NCI-H774 (cell line): ENCODE measurements around the gene MTURN.
"Not testable (repeated sequence)": the region's sequence is repeated elsewhere in the genome, so short reads cannot be mapped to it uniquely, and the experiment has no call there.

ENCODE experiments used
- DNase-seq: peaks from one replicate; lab custom pipeline; 2025; lab: John Stamatoyannopoulos, UW

Gene MTURN

DNA sequence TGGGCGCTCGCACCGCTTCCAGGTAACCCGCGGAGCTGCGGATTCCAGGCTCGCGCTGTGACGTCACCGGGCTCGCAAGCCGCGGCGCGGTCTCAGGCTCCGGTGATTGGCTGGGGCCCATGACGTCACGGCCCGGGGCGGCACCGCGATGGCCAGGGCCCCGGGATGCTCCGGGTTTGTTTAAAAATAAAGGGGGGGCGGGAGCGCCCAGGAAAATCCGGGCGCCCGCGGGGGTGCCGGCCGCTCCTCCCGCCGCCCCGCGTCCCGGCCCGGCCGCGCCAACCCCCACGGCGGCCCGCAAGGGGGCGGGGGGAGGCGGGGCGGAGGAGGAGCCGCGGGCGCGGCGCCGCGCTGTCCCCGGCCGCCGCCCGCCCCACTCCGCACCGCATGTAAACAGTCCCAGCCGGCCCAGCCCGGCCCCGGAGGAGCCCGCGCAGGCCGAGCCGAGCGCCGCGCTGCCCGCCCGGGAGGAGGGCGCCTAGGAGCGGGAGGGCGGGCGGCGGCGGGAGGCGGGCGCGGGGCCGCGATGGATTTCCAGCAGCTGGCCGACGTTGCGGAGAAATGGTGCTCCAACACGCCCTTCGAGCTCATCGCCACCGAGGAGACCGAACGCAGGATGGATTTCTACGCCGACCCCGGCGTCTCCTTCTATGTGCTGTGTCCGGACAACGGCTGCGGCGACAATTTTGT lies at the start of gene MTURN:
TSS of gene MTURN (plus strand) at position 376 of the 690 bp plus-strand sequence. CDS start at position 527, 151 bp downstream.
- peak; percentile 94 for DNase-seq

DNA sequence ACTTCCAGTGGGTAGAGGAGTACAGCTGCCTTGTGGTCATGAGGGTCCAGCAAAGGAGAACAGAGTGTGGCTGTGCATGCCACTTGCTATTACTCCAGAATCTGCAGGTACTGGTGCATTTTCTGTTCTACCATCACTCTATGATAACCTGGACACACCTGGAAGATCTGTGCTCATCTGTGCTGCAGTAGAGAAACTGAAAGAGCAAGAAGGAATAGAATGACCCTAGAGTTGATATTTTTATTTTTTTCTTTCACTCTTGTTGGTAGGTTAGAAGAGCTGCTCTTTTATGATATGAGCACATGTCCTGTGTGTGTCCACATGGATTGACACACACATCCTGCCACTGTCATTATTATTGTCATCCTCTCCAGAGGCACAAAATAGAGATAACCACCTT lies 48.3 kb upstream of the MTURN start:
- DNase-seq: no peak

DNA sequence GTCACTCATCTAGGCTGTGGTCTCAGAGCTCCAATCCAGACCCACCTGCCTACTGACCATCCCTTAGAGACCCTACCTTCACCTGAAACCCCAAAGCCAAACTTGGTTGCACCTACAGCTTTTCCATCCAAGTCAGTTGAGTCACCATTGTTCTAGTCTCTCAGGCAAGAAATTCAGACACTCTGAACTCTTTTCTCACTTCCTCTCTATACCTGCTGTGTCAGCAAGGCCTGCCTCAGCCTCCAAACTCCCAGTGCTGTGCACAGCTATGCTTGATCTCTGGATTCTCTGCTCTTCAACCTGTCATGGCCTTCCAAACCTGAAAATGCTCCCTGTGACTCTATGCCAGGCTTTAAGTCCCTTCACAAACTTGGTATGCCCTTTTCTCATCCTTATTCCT lies 47.4 kb upstream of the MTURN start:
- DNase-seq: no peak

DNA sequence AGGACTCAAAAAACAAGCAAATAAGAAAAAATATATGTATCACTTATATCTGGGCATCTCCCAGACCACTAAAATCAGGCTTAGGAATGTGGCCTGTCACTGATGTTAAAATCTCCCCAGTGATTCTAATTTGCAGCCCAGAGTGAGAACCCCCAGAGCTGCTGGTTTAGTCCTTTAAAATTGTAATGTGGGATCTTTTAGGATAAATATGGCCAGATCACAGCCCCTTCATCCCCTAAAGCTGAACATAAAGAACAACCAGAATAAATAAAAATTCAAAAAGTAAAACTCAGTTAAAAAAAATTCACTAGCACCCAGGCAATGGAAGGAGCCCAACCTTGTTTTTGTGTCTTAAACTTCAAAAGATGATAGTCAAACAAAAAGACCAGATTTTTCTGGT lies 46.4 kb upstream of the MTURN start:
- DNase-seq: no peak

DNA sequence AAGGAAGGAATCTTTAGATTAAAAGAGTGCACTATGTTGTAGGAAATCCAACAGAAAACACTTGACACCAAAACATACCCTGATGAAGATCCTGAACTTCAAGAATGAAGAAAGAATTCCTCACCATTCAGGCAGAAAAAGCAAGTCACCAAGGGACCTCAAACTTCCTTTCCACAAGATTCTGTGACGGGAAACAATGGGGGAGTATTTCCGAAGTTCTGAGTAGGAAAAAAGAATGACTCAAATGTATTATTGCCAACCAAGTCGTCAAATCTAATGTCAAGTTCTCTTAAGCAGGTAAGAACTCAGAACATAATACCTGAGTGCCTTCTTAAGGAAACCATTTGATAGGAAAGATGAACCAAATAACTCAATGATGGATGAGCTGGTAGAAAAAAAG lies 44.7 kb upstream of the MTURN start:
- DNase-seq: no peak

DNA sequence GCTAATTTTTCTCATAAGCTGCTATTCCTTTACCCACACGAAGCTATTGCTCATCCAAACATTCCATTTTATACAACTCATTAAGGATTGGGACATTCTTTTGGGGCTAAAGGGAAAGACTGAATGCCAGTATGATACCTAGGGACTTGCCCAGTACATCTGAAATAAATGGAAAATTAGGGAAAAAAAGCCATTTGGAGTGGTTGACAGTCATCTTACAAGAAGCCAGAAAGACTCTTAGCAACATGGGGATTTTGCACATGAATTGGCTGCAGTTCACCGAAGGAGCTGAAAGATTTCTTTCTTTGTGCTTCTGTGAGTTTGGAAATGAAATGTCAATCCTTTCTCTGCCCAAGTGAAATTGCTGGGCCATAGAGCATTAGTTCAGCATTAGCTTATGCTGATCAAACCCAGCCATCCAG lies 43.3 kb upstream of the MTURN start:
- no peak for DNase-seq

DNA sequence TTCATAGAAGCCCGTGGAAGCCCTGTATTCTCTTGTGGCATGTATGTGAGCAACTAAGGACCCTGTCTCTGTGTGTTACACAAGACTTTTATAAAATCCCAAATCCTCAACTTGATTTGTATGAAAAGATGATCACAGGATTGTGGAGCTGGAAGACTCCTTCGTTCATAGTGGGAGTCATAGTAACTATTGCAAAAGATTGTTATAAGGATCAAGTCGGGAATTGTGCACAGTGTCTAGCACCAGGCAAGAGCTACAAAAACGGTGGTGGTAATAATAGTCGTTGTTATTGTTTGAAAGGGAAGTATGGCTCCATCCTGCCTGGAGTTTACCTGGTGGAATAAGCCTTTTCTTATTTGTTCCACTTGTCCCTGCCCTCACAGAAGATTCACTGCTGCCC lies 42.8 kb upstream of the MTURN start:
- DNase-seq: no peak

DNA sequence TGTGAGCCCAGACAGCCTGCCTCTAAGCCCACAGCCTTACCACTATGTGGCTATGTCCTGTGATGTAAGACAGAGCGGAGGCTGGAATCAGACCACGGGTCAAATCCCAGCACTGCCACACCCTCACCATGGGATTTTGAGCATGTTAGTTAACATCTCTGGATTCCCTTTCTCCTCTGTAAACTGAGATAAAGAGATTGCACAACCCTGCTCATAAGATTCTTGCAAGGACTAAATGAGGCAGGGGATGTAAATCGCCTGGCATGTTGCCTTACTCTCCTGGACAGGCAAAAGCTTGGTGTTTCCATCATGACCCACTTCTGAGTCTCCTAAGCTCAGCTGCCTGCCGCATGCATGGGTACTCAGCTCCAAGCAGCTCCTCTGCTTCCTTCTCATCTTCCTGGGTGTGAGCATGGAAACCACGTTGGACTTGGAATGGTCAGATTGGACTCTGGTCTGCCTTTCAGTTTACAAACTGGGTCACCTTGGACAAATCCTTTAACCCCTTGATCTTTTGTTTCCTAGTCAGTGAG lies 41.3 kb upstream of the MTURN start:
- no peak for DNase-seq

DNA sequence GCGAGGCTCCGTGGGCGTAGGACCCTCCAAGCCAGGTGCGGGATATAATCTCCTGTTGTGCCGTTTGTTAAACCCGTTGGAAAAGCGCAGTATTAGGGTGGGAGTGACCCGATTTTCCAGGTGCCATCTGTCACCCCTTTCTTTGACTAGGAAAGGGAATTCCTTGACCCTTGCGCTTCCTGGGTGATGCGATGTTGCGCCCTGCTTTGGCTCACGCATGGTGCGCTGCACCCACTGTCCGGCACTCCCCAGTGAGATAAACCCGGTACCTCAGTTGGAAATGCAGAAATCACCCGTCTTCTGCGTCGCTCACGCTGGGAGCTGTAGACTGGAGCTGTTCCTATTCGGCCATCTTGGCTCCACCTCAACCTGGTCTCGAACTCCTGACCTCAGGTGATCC lies 36.2 kb upstream of the MTURN start:
- DNase-seq: not testable (repeated sequence)

DNA sequence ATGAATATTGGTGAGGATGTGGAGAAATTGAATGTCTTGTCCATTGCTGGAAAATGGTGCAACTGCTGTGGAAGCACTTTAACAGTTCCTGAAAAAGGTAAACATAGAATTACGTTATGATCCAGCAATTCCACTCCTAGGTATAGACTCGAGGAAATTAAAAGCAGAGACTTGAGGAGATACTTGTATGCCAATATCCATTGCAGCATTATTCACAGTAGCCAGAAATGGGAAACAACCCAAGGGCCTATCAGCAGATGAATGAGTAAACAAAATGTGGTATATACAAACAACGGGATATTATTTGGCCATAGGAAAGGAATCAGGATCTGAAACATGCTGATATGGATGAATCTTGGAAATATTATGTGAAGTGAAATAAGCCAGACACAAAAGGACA lies 32.5 kb upstream of the MTURN start:
- DNase-seq: no peak

DNA sequence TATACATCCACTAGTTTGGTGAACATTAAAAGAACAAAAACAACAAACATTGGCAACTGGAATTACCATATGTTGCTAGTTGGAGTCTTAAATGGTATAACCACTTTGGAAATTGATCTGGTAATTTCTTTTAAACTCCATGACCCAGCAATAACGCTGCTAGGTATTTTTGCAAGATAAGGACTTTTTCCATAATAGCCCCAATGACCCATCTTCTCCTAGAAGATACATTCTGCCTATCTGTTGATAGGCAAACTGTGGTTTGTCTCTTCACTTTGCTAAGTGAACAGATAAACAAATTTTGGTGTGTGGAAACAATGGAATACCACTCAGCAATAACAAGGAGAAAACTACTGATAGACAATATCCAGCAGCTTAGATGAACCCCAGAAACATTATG lies 30.6 kb upstream of the MTURN start:
- no peak for DNase-seq

DNA sequence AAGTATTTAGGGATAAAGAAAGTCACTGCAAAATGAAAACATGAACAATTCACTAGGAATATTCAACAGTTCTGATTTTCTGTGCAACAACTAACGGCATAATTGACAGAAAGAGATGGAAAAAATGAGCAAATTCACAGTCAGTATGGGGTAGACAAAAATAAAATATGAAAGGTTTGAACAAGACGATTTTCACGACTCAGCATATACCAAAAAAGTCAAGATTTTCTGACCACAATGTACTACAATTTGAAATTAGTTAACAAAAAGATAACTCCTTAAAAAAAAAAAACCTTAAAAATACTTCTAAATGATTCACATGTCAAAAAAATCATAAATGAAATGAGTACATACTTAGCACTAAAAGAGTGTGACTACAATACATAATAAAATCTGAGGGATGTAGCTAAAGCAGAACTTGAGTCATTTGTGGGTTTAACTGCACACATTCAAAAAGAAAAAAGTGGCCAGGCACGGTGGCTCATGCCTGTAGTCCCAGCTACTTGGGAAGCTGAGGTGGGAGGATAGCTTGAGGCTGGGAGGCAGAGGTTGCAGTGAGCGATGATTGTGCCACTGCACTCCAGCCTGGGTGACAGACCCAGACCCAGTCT lies 22.6 kb upstream of the MTURN start:
- DNase-seq: no peak

DNA sequence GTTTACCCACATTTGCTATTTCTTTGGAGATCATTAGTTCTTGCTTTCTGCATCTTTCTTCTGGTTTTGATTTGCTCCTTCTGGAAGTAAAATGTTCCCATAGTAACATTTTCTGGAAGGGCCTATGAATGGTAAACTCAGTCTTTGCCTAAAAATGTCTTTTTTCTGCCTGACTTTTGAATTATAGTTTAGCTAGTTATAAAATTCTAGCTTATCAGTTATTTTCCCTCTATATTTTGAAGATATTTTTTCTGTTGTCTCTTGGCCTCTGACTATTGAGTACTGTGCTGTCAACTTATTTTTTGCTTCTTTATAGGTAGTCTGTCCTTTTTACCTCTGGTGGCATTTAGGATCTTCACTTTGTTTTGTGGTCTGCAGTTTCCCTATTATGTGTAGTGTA lies 21.6 kb upstream of the MTURN start:
- no peak for DNase-seq

DNA sequence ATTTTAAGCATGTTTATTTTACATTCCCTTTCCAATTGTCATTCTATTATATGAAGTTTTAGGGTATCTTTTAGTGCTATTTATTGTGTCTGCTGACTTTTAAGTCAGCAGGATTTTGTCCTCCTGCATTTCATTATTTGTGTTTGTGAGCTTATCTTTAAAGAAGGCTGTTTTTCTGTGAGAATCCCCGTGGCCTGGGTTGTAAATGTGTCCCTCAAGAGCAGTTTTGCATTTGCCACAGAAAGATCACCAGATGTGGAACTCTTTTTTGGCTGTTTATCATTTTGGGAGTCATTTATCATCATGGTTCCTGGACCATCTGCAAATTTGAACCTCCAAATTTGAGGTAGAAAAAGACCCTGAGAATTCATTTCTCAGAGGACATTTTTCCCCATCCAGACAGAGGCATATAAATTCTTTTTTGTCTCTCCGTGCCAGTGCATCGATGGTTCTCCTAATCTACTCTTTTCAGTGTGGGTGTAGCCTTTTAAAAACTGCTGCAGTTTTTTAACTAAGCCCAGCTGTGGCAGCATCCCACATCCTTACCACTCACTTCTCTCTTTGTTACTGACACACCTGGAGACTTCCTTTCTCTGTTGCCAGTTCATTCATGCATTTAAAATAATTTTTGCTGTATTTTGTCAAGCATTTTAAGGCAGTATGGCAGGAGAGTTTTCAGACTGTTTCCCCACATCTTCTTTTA lies 20.1 kb upstream of the MTURN start:
- DNase-seq: no peak

DNA sequence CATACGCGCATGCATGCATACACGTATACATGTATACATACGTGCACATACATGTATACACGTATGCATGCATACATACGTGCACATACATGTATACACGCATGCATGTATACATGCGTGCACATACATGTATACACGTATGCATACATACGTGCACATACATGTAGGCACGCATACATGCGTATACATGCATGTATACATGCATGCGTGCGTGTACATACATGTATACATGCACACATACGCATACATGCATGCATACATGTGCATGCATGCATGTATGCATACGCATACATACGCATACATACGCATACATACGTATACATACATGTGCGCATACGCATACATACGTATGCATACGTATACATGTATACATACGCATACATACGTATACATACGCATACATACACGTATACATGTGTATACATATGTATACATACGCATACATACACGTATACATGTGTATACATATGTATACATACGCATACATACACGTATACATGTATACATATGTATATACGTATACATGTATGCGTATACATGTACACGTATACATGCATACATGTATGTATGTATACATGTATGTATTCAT lies 19.0 kb upstream of the MTURN start:
- DNase-seq: no peak

DNA sequence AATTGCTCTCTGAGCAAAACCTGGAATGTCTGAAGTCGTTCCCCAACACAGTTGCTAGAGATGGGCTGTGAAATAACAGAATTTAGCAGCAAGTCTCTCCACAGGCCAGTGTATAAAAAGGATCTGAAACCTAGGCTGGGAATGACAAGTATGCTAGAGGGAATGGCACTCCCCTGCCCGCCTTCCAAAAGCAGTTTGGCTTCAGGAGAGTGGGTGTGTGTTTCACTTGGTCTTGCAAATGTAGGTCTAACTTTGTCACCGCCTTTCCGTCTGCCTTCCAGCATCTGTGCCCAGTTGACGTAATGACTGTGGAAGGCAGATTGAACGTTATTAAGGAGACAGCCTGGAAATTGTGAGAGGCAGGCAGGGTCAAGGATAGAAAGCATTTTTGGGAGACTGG lies 18.0 kb upstream of the MTURN start:
- DNase-seq: no peak

DNA sequence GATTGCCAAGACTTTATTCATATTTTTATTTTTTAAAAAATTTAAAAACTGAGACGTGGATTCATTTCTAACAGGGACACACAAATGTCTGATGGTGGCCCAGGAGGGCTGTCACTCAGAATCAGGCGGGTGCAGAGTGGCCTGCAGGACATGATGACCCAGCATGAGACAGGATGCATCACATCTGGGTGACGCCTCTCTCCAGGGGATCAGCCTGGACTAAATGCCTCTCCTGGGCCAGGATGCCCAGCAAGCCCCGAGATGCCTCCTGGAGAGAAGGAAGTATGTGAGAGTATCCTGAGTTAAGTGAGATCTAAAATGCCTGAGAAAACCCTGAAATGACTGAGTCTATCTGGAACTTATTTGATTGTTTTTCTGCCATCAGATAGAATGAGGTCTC lies 16.9 kb upstream of the MTURN start:
- no peak for DNase-seq

DNA sequence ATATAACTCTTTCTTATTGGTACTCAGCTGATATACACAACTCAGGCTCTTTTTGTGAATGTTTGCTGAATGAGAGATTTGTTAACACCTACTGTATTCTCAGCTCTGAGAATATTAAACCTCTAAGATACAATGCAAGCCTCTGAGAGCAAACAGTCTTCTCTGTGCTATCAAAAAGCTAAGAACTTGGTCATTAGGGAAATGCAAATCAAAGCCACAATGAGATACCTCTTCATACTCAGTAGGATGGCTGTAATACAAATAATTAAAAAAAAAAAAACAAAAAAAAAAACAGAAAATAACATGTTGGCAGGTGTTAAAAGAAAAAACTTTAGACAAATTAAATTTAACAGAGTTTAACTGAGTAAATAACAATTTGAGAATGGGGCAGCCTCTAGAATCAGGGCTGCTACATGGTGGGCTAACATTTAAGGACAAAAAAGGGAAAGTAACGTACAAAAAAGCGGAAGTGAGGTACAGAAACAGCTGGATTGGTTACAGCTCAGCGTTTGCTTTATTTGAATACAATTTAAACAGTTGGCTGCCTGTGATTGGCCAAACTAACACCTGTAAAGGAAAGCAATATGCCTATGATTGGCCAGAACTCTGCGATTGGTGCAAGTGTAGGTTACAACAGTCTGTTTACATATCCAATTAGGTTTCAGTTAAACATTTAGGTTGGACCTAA lies 14.8 kb upstream of the MTURN start:
- no peak for DNase-seq

DNA sequence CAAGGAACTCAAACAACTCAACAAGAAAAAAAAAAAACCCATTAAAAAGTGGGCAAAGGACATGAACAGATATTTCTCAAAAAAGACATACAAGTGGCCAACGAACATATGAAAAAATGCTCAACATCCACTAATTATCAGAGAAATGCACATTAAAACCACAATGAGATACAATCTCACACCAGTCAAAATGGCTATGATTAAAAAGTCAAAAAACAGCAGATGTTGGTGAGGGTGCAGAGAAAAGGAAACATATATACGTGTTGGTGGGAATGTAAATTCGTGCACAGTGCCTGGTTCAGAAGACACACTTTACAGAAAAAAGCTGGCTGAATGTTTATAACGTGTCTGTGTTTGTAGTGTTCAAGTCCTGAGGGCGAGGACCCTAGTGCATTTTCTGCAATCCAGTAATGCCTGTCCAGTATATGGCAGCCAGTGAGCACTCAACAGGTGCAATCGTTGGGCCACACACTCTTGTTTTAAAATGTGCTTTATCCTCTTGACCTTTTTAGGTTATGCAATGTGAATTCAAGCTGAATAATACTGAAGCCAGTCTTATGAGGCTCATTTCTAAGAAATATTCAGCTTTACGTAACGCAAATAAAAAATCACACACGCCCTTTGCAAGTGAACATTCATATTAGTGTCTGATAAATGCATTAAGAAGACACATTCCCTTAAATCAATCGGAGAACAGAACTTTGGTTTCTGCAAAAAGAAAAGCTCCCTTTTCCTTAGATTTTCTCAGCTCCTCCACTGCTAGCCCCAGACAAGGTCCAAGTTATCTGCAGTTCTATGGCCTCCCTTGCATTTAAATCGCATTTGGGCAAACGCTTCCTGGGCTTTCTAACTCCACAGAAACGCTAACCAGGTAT lies 813 bp upstream of the MTURN start:
- DNase-seq: no peak

DNA sequence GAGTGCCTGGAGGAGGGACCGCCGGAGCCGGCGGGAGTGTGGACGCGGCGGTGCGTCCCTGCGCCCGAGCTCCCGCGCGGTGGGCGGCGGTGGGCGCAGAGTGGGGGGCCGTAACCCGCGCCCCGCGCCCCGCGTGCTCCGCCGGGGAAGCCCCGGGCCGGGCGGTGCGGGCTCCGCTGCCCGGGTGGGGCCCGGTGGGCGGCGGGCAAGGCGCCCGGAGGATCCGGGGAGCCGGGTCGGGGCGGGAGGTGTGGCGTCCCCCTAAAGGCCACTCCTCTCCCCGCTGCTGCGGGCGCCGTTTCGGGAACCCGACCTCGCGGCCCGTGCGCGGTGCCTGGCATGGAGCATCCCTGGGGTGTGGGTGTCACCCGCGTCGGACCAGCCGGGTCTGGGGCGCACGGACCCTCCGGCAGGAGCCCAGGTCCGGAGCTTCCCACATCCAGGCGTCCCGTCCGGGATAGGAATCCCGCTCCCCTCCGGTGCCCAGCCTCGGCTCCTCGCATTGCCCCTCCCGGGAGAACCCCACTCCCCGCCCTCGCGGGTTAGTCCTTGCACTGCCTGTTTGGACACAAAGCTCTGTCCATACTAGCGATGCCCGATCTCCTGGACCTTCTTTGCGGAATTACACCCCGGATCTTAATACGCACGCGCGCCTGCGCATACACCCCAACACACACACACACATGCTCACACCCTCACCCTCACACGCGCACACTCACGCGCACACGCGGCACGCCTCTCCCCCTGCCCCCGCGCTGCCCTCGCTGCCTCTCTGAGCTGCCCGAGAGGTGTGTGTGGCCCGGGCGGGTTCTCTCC lies 723 bp downstream of the MTURN start:
- DNase-seq: peak; percentile 18
